ENCODE data around the gene ITGA1.

ITGA1 gene

GRCh38 chr5:52779213-52779612 lies 8.5 kb upstream of the ITGA1 start:
- Histone ChIP-seq H3K27me3 (replicated peaks; ENCODE audit: control insufficient read depth, insufficient read depth, low read length) (no peaks in the 10 kb centered on the region), H3K4me3 (replicated peaks; ENCODE audit: low read depth, low read length) (no peak overlapping the region), H3K36me3 (ENCODE audit: control insufficient read depth, insufficient read depth, low read length) (no peaks in the 10 kb centered on the region)
- DNase-seq (ENCODE audit: extremely low read depth, insufficient read length) = no peak
- no peak for TF ChIP-seq CTCF (IDR thresholded peaks at IDR 0.05; ENCODE audit: insufficient read depth, low read length, poor library complexity, severe bottlenecking)

DNA sequence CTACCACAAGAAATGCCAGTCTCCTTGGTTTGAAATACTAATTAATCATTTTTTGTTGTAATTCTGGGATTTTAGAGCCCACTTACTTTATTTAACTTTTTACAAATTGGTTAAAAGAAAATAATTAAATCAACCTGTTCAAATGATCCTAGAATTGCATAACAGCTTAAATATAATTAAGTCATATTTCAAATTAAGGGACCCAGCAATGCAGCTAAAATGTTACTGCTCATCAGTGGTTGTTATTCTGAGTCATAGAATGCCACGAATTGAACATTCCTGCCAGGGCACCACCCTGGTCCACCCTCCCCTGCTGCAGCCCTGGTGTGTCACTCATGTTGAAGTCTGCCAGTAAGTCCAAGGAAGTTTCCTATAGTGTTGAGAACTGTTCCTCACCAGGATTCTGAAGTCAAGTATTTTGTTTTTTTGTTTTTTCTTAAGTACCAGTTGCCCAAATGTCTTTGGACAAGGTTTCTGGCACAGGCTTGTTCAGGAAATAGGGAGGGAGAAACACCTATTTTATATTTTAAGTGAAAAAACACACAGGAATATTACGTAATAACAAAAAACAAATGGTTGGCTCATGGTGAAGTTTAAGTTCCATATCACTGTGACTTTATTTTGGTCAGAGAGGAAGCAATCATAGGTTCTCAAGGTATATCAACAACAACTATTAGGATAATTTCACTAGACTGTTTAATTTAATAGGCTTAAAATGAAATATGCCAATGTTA lies 4.3 kb upstream of the ITGA1 start:
- TF ChIP-seq CTCF (IDR thresholded peaks at IDR 0.05; ENCODE audit: insufficient read depth, low read length, poor library complexity, severe bottlenecking) = no peak
- no peak for DNase-seq (ENCODE audit: extremely low read depth, insufficient read length)
- no peak overlapping the region for H3K4me3 ChIP-seq (replicated peaks; ENCODE audit: low read depth, low read length)
- no peaks in the 10 kb centered on the region for H3K36me3 ChIP-seq (ENCODE audit: control insufficient read depth, insufficient read depth, low read length)
- no peaks in the 10 kb centered on the region for H3K27me3 ChIP-seq (replicated peaks; ENCODE audit: control insufficient read depth, insufficient read depth, low read length)

- no peaks in the 10 kb centered on the region for H3K36me3 ChIP-seq (ENCODE audit: control insufficient read depth, insufficient read depth, low read length)
Measured at GRCh38 chr5:52784737-52785136, 3.0 kb upstream of the ITGA1 start.

GRCh38 chr5:52786391-52786790 lies 1.3 kb upstream of the ITGA1 start:
- TF ChIP-seq CTCF (IDR thresholded peaks at IDR 0.05; ENCODE audit: insufficient read depth, low read length, poor library complexity, severe bottlenecking) = no peak
- no peaks in the 10 kb centered on the region for H3K27me3 ChIP-seq (replicated peaks; ENCODE audit: control insufficient read depth, insufficient read depth, low read length)
- DNase-seq (ENCODE audit: extremely low read depth, insufficient read length) = no peak
- no peaks in the 10 kb centered on the region for H3K36me3 ChIP-seq (ENCODE audit: control insufficient read depth, insufficient read depth, low read length)
- H3K4me3 ChIP-seq (replicated peaks; ENCODE audit: low read depth, low read length) = no peak overlapping the region

More at GRCh38 chr5:52784737-52785136, 3.0 kb upstream of the ITGA1 start:
- DNase-seq (ENCODE audit: extremely low read depth, insufficient read length) = no peak
- TF ChIP-seq CTCF (IDR thresholded peaks at IDR 0.05; ENCODE audit: insufficient read depth, low read length, poor library complexity, severe bottlenecking) = no peak
- H3K4me3 ChIP-seq (replicated peaks; ENCODE audit: low read depth, low read length) = no peak overlapping the region
- no peaks in the 10 kb centered on the region for H3K27me3 ChIP-seq (replicated peaks; ENCODE audit: control insufficient read depth, insufficient read depth, low read length)

DNA sequence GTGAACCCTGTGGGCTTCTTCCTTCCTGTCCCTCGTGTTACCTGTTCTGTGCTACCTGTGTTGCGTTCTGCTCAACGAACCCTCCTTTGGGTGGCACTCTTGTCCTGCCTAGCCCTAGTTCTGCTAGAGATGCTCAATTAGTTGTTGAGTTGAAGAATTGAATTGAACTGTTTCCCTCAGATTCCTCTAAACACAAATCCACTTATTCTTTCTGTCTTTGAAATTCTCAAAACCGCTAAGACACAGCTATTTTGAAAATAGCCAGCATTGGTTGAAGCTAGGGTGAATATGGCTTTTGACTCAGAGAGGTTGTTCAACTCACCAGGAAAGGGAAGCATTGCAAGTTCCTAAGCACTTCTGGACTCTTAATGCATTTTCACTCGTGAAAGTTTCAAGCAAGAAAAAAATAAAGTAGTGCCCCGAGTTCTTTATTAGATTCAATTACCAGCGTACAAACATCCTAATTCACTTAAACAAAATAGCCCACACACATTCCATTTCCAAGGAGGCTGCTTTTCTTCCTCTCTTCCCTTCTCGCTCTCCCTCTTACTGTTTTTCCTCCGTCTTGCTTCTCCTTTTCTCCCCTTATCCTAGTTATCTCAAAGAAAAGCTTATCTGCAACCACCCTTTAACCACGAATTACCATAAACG lies 642 bp upstream of the ITGA1 start:
- Histone ChIP-seq H3K36me3 (ENCODE audit: control insufficient read depth, insufficient read depth, low read length) (no peaks in the 10 kb centered on the region), H3K27me3 (replicated peaks; ENCODE audit: control insufficient read depth, insufficient read depth, low read length) (no peaks in the 10 kb centered on the region), H3K4me3 (replicated peaks; ENCODE audit: low read depth, low read length) (peak overlapping the region; percentile 69)
- DNase-seq (ENCODE audit: extremely low read depth, insufficient read length) = no peak
- TF ChIP-seq CTCF (IDR thresholded peaks at IDR 0.05; ENCODE audit: insufficient read depth, low read length, poor library complexity, severe bottlenecking) = peak; percentile 58
